GM23248 (cell line): ENCODE results near the gene MYL12B. TPM values are rescaled to one million over a fixed set of nuclear protein-coding genes. Genes with fewer than 3 reads are reported as not detected.

Source experiments
- DNase-seq: peaks from one replicate; pipeline ENCODE4 v3.0.0-alpha.2; 2015
- H2AFZ ChIP-seq: fragments of 200-600 bp; sonication (generic); 2 replicates; pipeline ENCODE4 v1.6.1; 2016; ENCODE audit warnings: antibody characterized with exemption
- H3F3A ChIP-seq: fragments of 200-600 bp; sonication (generic); 2 replicates; pipeline ENCODE4 v1.6.1; 2016; ENCODE audit warnings: mild to moderate bottlenecking, antibody characterized with exemption, mixed run types; ENCODE audit not compliant: insufficient read depth
- H3K27ac ChIP-seq: fragments of 200-600 bp; sonication (generic); 2 replicates; pipeline ENCODE4 v1.5.1; 2016; ENCODE audit warnings: mild to moderate bottlenecking
- H3K27me3 ChIP-seq: fragments of 200-600 bp; sonication (generic); replicated peaks from 2 replicates; pipeline ENCODE4 v1.6.1; 2016; ENCODE audit warnings: mild to moderate bottlenecking; ENCODE audit not compliant: insufficient read depth
- H3K36me3 ChIP-seq: fragments of 200-600 bp; sonication (generic); 2 replicates; pipeline ENCODE4 v1.6.1; 2016; ENCODE audit warnings: low read depth, mild to moderate bottlenecking
- H3K4me1 ChIP-seq: fragments of 200-600 bp; sonication (generic); 2 replicates; pipeline ENCODE4 v1.6.1; 2016; ENCODE audit warnings: mild to moderate bottlenecking; ENCODE audit not compliant: insufficient read depth
- H3K4me2 ChIP-seq: fragments of 200-600 bp; sonication (generic); one replicate; pipeline ENCODE4 v1.6.1; 2016; ENCODE audit warnings: mild to moderate bottlenecking; ENCODE audit not compliant: unreplicated experiment
- H3K4me3 ChIP-seq: fragments of 200-600 bp; sonication (generic); 2 replicates; pipeline ENCODE4 v1.5.1; 2016; ENCODE audit warnings: mild to moderate bottlenecking
- H3K79me2 ChIP-seq: fragments of 200-600 bp; sonication (generic); 2 replicates; pipeline ENCODE4 v1.6.1; 2016; ENCODE audit warnings: mild to moderate bottlenecking; ENCODE audit not compliant: insufficient read depth
- H3K9ac ChIP-seq: fragments of 200-600 bp; sonication (generic); 2 replicates; pipeline ENCODE4 v1.6.1; 2016; ENCODE audit warnings: mild to moderate bottlenecking
- H3K9me2 ChIP-seq: fragments of 200-600 bp; sonication (generic); 2 replicates; pipeline ENCODE4 v1.6.1; 2016; ENCODE audit warnings: mixed run types, mild to moderate bottlenecking, moderate library complexity; ENCODE audit not compliant: insufficient read depth
- H3K9me3 ChIP-seq: fragments of 200-600 bp; sonication (generic); one replicate; pipeline ENCODE4 v1.6.1; 2017; ENCODE audit warnings: low read depth
- H4K20me1 ChIP-seq: fragments of 200-600 bp; sonication (generic); 2 replicates; pipeline ENCODE4 v1.6.0; 2016; ENCODE audit not compliant: insufficient read depth
- EZH2 ChIP-seq: fragments of 200-600 bp; sonication (generic); IDR thresholded peaks from 2 replicates; pipeline ENCODE4 v1.6.1; 2018; ENCODE audit warnings: antibody characterized with exemption, mild to moderate bottlenecking; ENCODE audit not compliant: insufficient read depth, poor library complexity, severe bottlenecking
- EZH2phosphoT487 ChIP-seq: fragments of 200-600 bp; sonication (generic); IDR thresholded peaks from 2 replicates; pipeline ENCODE4 v1.6.1; 2018; ENCODE audit warnings: antibody characterized with exemption, moderate library complexity, mild to moderate bottlenecking, low read depth; ENCODE audit not compliant: insufficient read depth
- WGBS, 2 experiments: methylation state at CpG; one replicate each; pipeline ENCODE4 v1.1.6; 2015 to 2017; ENCODE audit warnings: low lambda C conversion rate in 2 of 2, low coverage in 1 of 2; ENCODE audit errors: missing lambda C conversion rate in 2 of 2; 5-methylcytosine and 5-hydroxymethylcytosine counted together
- in situ Hi-C: fragments of 300-500 bp; cut with MboI; formaldehyde crosslinking; loops from 2 replicates; pipeline ENCODE4 v1.15.0; 2020
- polyA plus RNA-seq: library from polyadenylated mRNA; unstranded; fragments of >200 nt; fragmentation: Nextera tagmentation; extraction: Ambion mirVana; gene quantifications from 2 replicates; pipeline ENCODE4 v1.2.1, GENCODE V29; 2016
- total RNA-seq: library from RNA; depleted of rRNA; stranded (reverse); fragments of >200 nt; shearing (Covaris generic); gene quantifications from 2 replicates; pipeline ENCODE4 v1.2.3, GENCODE V29; 2014; rRNA removed

The MYL12B gene
- total RNA-seq (608 and 614 TPM in 2 replicates), polyA plus RNA-seq (1,218 and 1,219 TPM in 2 replicates)

- no peaks in the 10 kb centered on the region for H3K27me3 ChIP-seq
- no peaks in the 10 kb centered on the region for H3K9me2 ChIP-seq
- in situ Hi-C loops, result no loop called here
- H3K4me2 ChIP-seq, result peak within 1 kb of the TSS; percentile 98
- H3K9me3 ChIP-seq, result no peaks in the 10 kb centered on the region
- H3K4me1 ChIP-seq, result peaks cover 43% of the 10 kb centered on the region
- H3F3A ChIP-seq, result peaks cover 85% of the 10 kb centered on the region
- H3K79me2 ChIP-seq, result peaks cover 81% of the 10 kb centered on the region
- no peak for TF ChIP-seq EZH2phosphoT487
- TF ChIP-seq EZH2, result no peak
- H3K9ac ChIP-seq, result peak within 1 kb of the TSS; percentile 87
- peaks cover 30% of the 10 kb centered on the region for H3K36me3 ChIP-seq
- peak within 1 kb of the TSS; percentile 82 for H2AFZ ChIP-seq
- peaks cover 22% of the 10 kb centered on the region for H4K20me1 ChIP-seq
- DNase-seq, result peak; percentile 93
- WGBS, 2 experiments, result 1 to 2% methylated on average over 48 to 71 of the region's 84 CpGs
- peak within 1 kb of the TSS; percentile 99 for H3K4me3 ChIP-seq
- H3K27ac ChIP-seq, result peak within 1 kb of the TSS; percentile 90
Observed at GRCh38 chr18:3261373-3262233, at the start of gene MYL12B. Gene MYL12B (plus strand): TSS chr18:3262133. CDS start chr18:3272899, 10,766 bp downstream.

- H2AFZ ChIP-seq, result no peak overlapping the region
- no peak overlapping the region for H3K9ac ChIP-seq
- no peaks in the 10 kb centered on the region for H3K4me1 ChIP-seq
- H3K9me2 ChIP-seq, result no peaks in the 10 kb centered on the region
- H3K9me3 ChIP-seq, result no peaks in the 10 kb centered on the region
- H3K4me3 ChIP-seq, result no peak overlapping the region
- H4K20me1 ChIP-seq, result no peaks in the 10 kb centered on the region
- no peaks in the 10 kb centered on the region for H3K27me3 ChIP-seq
- no peaks in the 10 kb centered on the region for H3K36me3 ChIP-seq
- H3K79me2 ChIP-seq, result no peaks in the 10 kb centered on the region
- no peak for DNase-seq
- H3K27ac ChIP-seq, result no peak overlapping the region
- no peak overlapping the region for H3K4me2 ChIP-seq
- WGBS, 2 experiments, result 9 to 14% methylated on average over 4 of the region's 4 CpGs
- no peak for TF ChIP-seq EZH2phosphoT487
- TF ChIP-seq EZH2, result no peak
- in situ Hi-C loops, result no loop called here
- H3F3A ChIP-seq, result no peaks in the 10 kb centered on the region
Observed at GRCh38 chr18:3212657-3213056, 49.3 kb upstream of the MYL12B start.

GRCh38 chr18:3213300-3214059 lies 48.5 kb upstream of the MYL12B start:
- DNase-seq, result no peak
- Histone ChIP-seq H4K20me1 (no peaks in the 10 kb centered on the region), H3K4me2 (no peak overlapping the region), H3K36me3 (no peaks in the 10 kb centered on the region), H3K9ac (no peak overlapping the region), H3K27me3 (no peaks in the 10 kb centered on the region), H3K79me2 (no peaks in the 10 kb centered on the region), H3K4me1 (no peaks in the 10 kb centered on the region), H3K4me3 (no peak overlapping the region), H3K27ac (no peak overlapping the region), H3K9me3 (no peaks in the 10 kb centered on the region), H3K9me2 (no peaks in the 10 kb centered on the region), H2AFZ (no peak overlapping the region), H3F3A (no peaks in the 10 kb centered on the region)
- 58 to 59% methylated on average over 6 of the region's 6 CpGs for WGBS, 2 experiments
- TF ChIP-seq EZH2phosphoT487, result no peak
- TF ChIP-seq EZH2, result no peak
- in situ Hi-C loops, result no loop called here

GRCh38 chr18:3214855-3215637 lies 46.9 kb upstream of the MYL12B start:
- H3K9me2 ChIP-seq, result no peaks in the 10 kb centered on the region
- in situ Hi-C loops, result no loop called here
- 93 to 94% methylated on average over 18 to 36 of the region's 36 CpGs for WGBS, 2 experiments
- no peaks in the 10 kb centered on the region for H4K20me1 ChIP-seq
- no peak overlapping the region for H2AFZ ChIP-seq
- no peak overlapping the region for H3K4me2 ChIP-seq
- no peaks in the 10 kb centered on the region for H3K79me2 ChIP-seq
- H3K4me3 ChIP-seq, result no peak overlapping the region
- H3K27me3 ChIP-seq, result no peaks in the 10 kb centered on the region
- no peak for DNase-seq
- no peak overlapping the region for H3K27ac ChIP-seq
- H3K9ac ChIP-seq, result no peak overlapping the region
- TF ChIP-seq EZH2phosphoT487 (no peak), EZH2 (no peak)
- no peaks in the 10 kb centered on the region for H3F3A ChIP-seq
- H3K4me1 ChIP-seq, result no peaks in the 10 kb centered on the region
- H3K36me3 ChIP-seq, result no peaks in the 10 kb centered on the region
- no peaks in the 10 kb centered on the region for H3K9me3 ChIP-seq
